GM10266 (cell line): ENCODE measurements around the gene UHRF2.
"Not testable (repeated sequence)": the region's sequence is repeated elsewhere in the genome, so short reads cannot be mapped to it uniquely, and the experiment has no call there.

ENCODE experiments used
- DNase-seq: peaks from one replicate; pipeline ENCODE4 v3.0.0; 2012; ENCODE audit errors: extremely low spot score
- CTCF ChIP-seq: IDR thresholded peaks from 2 replicates; pipeline ENCODE4 v1.5.1; 2012; ENCODE audit warnings: mild to moderate bottlenecking, low read depth; ENCODE audit not compliant: control insufficient read depth, insufficient read depth; ENCODE audit errors: missing control alignments

The UHRF2 gene

DNA sequence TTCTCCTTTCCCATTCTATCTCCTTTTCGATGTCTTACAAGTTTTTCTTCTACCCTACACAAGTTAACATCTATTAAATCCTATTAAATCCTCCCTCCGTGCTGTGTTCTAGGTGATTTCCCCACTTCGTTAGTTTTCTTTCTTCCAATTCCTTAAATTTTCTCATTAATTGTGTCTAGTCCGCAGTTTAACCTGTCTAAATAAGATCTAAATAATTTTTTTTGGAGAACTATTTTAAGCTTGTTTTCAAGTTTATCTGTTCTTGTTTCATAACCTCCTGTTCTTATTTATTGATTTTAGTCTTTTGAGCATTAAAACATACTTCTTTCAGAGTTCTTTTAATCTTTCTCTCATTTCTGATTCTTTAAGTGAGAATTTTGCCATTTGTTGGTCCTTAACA lies 109.3 kb downstream of the UHRF2 start:
- TF ChIP-seq CTCF = no peak
- DNase-seq = no peak

DNA sequence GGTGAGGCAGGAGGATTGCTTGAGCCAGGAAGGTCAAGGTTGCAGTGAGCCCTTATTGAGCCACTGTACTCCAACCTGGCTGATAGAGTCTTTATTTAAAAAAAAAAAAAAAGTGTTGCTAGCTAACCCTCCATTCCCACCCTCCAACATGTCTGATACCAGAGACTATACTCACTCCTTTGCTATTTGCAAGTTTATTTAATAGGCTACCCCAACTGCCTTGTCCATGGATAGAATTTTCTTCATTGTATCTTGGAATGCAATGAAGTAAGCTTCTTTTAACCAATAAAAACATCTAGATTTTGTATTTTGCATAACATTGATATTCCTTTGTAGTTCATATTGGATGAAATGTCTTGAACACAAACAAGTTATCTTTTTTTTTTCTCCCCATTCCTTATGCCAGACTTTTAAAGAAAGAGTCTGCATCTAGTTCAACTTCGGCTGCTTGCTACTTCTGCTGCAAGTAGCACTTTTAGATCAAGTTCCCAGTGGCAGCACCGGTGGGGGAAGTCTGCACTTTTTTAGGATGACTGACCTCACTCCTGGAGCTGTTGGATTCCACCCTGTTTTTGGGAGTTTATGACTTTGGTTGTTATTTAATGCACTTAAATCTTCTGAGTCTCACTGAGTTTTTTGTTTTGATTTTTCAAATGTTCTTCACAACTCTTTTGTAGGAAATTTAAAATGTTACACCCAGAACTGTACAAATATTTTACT lies 112.5 kb downstream of the UHRF2 start:
- no peak for TF ChIP-seq CTCF
- no peak for DNase-seq

GRCh38 chr9:6535594-6535993 lies 122.6 kb downstream of the UHRF2 start:
- TF ChIP-seq CTCF = no peak
- no peak for DNase-seq

GRCh38 chr9:6538666-6539071 lies 125.7 kb downstream of the UHRF2 start:
- DNase-seq = no peak
- no peak for TF ChIP-seq CTCF

GRCh38 chr9:6542617-6543016 lies 129.6 kb downstream of the UHRF2 start:
- DNase-seq = not testable (repeated sequence)

DNA sequence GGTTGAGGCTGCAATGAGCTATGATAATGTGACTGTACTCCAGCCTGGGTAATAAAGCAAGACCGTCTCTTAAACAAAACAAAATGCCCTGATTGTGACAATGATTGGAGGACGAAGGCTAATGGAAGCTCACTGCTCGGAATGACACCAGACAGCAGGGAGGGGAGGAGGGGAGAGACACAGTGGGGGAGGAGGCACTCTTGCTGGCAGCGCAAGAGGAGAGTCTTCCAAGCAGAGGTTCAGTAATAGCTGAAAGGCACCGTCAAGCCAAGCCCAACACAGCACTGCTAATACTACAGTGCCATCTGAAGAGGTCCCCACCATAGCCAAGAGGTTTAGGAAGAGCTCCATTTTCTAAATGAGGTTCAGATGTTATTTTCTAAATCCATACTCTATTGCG lies 130.2 kb downstream of the UHRF2 start:
- no peak for DNase-seq
- TF ChIP-seq CTCF = no peak

DNA sequence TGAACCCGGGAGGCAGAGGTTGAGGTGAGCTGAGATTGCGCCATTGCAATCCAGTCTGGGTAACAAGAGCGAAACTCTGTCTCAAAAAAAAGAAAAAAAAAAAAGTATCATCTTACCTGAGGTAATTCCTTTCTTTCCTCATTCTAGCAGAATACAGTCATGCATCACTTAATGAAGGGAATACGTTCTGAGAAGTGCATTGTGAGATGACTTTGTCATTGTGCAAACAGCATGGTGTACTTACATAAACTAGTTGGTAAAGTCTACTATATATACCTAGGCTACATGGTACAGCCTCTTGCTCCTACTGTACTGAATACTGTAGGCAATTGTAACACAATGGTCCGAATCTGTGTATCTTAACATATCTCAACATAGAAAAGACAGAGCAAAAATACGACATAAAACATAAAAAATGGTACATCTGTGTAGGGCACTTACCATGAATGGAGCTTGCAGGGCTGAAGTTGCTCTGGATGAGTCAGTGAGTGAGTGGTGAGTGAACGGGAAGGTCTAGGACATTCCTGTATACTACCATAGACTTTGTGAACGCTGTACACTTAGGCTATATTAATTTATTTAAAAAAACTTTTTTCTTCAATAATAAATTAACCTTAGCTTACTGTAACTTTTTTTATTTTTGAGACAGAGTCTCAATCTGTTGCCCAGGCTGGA lies 132.2 kb downstream of the UHRF2 start:
- TF ChIP-seq CTCF = no peak
- no peak for DNase-seq
